ENCODE measurements around the gene KCNH6.

Gene KCNH6

GRCh38 chr17:63497708-63498483 is 25.3 kb upstream of the KCNH6 start:
- peaks cover 0 to 3% (median 0%) of the 10 kb centered on the region in 4 experiments for H3K36me3 ChIP-seq (ENCODE audit: control insufficient read depth in 4 of 4, insufficient read depth in 4 of 4, low read length in 3 of 4)
- ChIA-PET POLR2A (no interaction called here), CTCF (interaction anchor here (0.7 to 3.5 kb wide), 5 partner anchors 20 to 822 kb away, joined by 3 to 15 read pairs (median 4); no protein-coding TSS in a partner anchor)
- WGBS (ENCODE audit: insufficient coverage): 93% methylated on average over 15 of the region's 16 CpGs
- DNase-seq: peak; percentile 20 to 43 (median 39)
- no peak overlapping the region for H3K27ac ChIP-seq (ENCODE audit: insufficient read depth in 1 of 2, low read depth in 1 of 2, low read length in 2 of 2, poor library complexity in 1 of 2, severe bottlenecking in 2 of 2)
- no peak overlapping the region for H3K4me3 ChIP-seq (ENCODE audit: control insufficient read depth in 1 of 7, extremely low read depth in 1 of 7, insufficient read depth in 4 of 7, low read depth in 2 of 7, low read length in 6 of 7)
- H3K9me3 ChIP-seq (ENCODE audit: control extremely low read depth in 1 of 5, control insufficient read depth in 4 of 5, insufficient read depth in 2 of 5, low read depth in 1 of 5, low read length in 4 of 5): no peaks in the 10 kb centered on the region
- H3K27me3 ChIP-seq (replicated peaks in 2 of 5; ENCODE audit: control insufficient read depth in 4 of 5, insufficient read depth in 5 of 5, low read length in 4 of 5): peaks cover 0 to 5% (median 0%) of the 10 kb centered on the region in 5 experiments
- H3K4me1 ChIP-seq (ENCODE audit: control extremely low read depth in 1 of 4, control insufficient read depth in 4 of 4, insufficient read depth in 4 of 4, low read length in 3 of 4): peaks cover 0 to 3% (median 0%) of the 10 kb centered on the region in 4 experiments

GRCh38 chr17:63498626-63499195 is 24.4 kb upstream of the KCNH6 start:
- no peaks in the 10 kb centered on the region for H3K9me3 ChIP-seq (ENCODE audit: control extremely low read depth in 1 of 5, control insufficient read depth in 4 of 5, insufficient read depth in 2 of 5, low read depth in 1 of 5, low read length in 4 of 5)
- POLR2A ChIA-PET: no interaction called here
- H3K4me3 ChIP-seq (ENCODE audit: control insufficient read depth in 1 of 7, extremely low read depth in 1 of 7, insufficient read depth in 4 of 7, low read depth in 2 of 7, low read length in 6 of 7): no peak overlapping the region
- H3K27ac ChIP-seq (ENCODE audit: insufficient read depth in 1 of 2, low read depth in 1 of 2, low read length in 2 of 2, poor library complexity in 1 of 2, severe bottlenecking in 2 of 2): no peak overlapping the region
- peaks cover 0 to 5% (median 0%) of the 10 kb centered on the region in 5 experiments for H3K27me3 ChIP-seq (replicated peaks in 2 of 5; ENCODE audit: control insufficient read depth in 4 of 5, insufficient read depth in 5 of 5, low read length in 4 of 5)
- 97% methylated on average over 4 of the region's 9 CpGs for WGBS (ENCODE audit: insufficient coverage)
- H3K4me1 ChIP-seq (ENCODE audit: control extremely low read depth in 1 of 4, control insufficient read depth in 4 of 4, insufficient read depth in 4 of 4, low read length in 3 of 4): peaks cover 0 to 3% (median 0%) of the 10 kb centered on the region in 4 experiments
- CTCF ChIA-PET: interaction anchor here (0.7 to 1.4 kb wide), 4 partner anchors 46 to 823 kb away, joined by 3 to 6 read pairs (median 4); no protein-coding TSS in a partner anchor
- peaks cover 0 to 3% (median 0%) of the 10 kb centered on the region in 4 experiments for H3K36me3 ChIP-seq (ENCODE audit: control insufficient read depth in 4 of 4, insufficient read depth in 4 of 4, low read length in 3 of 4)
- DNase-seq: no peak

- peaks cover 0 to 3% (median 0%) of the 10 kb centered on the region in 4 experiments for H3K4me1 ChIP-seq (ENCODE audit: control extremely low read depth in 1 of 4, control insufficient read depth in 4 of 4, insufficient read depth in 4 of 4, low read length in 3 of 4)
- peaks cover 0 to 6% (median 3%) of the 10 kb centered on the region in 5 experiments for H3K9me3 ChIP-seq (ENCODE audit: control extremely low read depth in 1 of 5, control insufficient read depth in 4 of 5, insufficient read depth in 2 of 5, low read depth in 1 of 5, low read length in 4 of 5)
- H3K36me3 ChIP-seq (ENCODE audit: control insufficient read depth in 4 of 4, insufficient read depth in 4 of 4, low read length in 3 of 4): peaks cover 0 to 1% (median 0%) of the 10 kb centered on the region in 4 experiments
- 65% methylated on average over 13 of the region's 14 CpGs for WGBS (ENCODE audit: insufficient coverage)
- peaks cover 0 to 5% (median 0%) of the 10 kb centered on the region in 5 experiments for H3K27me3 ChIP-seq (replicated peaks in 2 of 5; ENCODE audit: control insufficient read depth in 4 of 5, insufficient read depth in 5 of 5, low read length in 4 of 5)
- H3K4me3 ChIP-seq (ENCODE audit: control insufficient read depth in 1 of 7, extremely low read depth in 1 of 7, insufficient read depth in 4 of 7, low read depth in 2 of 7, low read length in 6 of 7): no peak overlapping the region
- H3K27ac ChIP-seq (ENCODE audit: insufficient read depth in 1 of 2, low read depth in 1 of 2, low read length in 2 of 2, poor library complexity in 1 of 2, severe bottlenecking in 2 of 2): no peak overlapping the region
- DNase-seq: no peak
- ChIA-PET CTCF (interaction anchor here (1.1 kb wide), 1 partner anchor 21 kb away, joined by 3 read pairs; no protein-coding TSS in a partner anchor), POLR2A (no interaction called here)
Measured at GRCh38 chr17:63500543-63501390, 22.4 kb upstream of the KCNH6 start.

- no peak overlapping the region for H3K27ac ChIP-seq (ENCODE audit: insufficient read depth in 1 of 2, low read depth in 1 of 2, low read length in 2 of 2, poor library complexity in 1 of 2, severe bottlenecking in 2 of 2)
- H3K27me3 ChIP-seq (replicated peaks in 2 of 5; ENCODE audit: control insufficient read depth in 4 of 5, insufficient read depth in 5 of 5, low read length in 4 of 5): peaks cover 0 to 5% (median 0%) of the 10 kb centered on the region in 5 experiments
- H3K9me3 ChIP-seq (ENCODE audit: control extremely low read depth in 1 of 5, control insufficient read depth in 4 of 5, insufficient read depth in 2 of 5, low read depth in 1 of 5, low read length in 4 of 5): peaks cover 0 to 6% (median 3%) of the 10 kb centered on the region in 5 experiments
- ChIA-PET POLR2A (no interaction called here), CTCF (interaction anchor here (0.5 to 1.8 kb wide), 6 partner anchors 22 to 78 kb away, joined by 3 to 4 read pairs (median 3); no protein-coding TSS in a partner anchor)
- no peaks in the 10 kb centered on the region for H3K36me3 ChIP-seq (ENCODE audit: control insufficient read depth in 4 of 4, insufficient read depth in 4 of 4, low read length in 3 of 4)
- 100% methylated on average over 5 of the region's 8 CpGs for WGBS (ENCODE audit: insufficient coverage)
- no peak overlapping the region for H3K4me3 ChIP-seq (ENCODE audit: control insufficient read depth in 1 of 7, extremely low read depth in 1 of 7, insufficient read depth in 4 of 7, low read depth in 2 of 7, low read length in 6 of 7)
- DNase-seq: no peak
- H3K4me1 ChIP-seq (ENCODE audit: control extremely low read depth in 1 of 4, control insufficient read depth in 4 of 4, insufficient read depth in 4 of 4, low read length in 3 of 4): peaks cover 0 to 3% (median 0%) of the 10 kb centered on the region in 4 experiments
Measured at GRCh38 chr17:63503341-63503705, 19.8 kb upstream of the KCNH6 start.

GRCh38 chr17:63504261-63504660 is 18.9 kb upstream of the KCNH6 start:
- H3K9me3 ChIP-seq (ENCODE audit: control extremely low read depth in 1 of 5, control insufficient read depth in 4 of 5, insufficient read depth in 2 of 5, low read depth in 1 of 5, low read length in 4 of 5): peaks cover 0 to 6% (median 3%) of the 10 kb centered on the region in 5 experiments
- POLR2A ChIA-PET: no interaction called here
- H3K36me3 ChIP-seq (ENCODE audit: control insufficient read depth in 4 of 4, insufficient read depth in 4 of 4, low read length in 3 of 4): no peaks in the 10 kb centered on the region
- H3K27ac ChIP-seq (ENCODE audit: insufficient read depth in 1 of 2, low read depth in 1 of 2, low read length in 2 of 2, poor library complexity in 1 of 2, severe bottlenecking in 2 of 2): no peak overlapping the region
- H3K4me3 ChIP-seq (ENCODE audit: control insufficient read depth in 1 of 7, extremely low read depth in 1 of 7, insufficient read depth in 4 of 7, low read depth in 2 of 7, low read length in 6 of 7): no peak overlapping the region
- H3K27me3 ChIP-seq (replicated peaks in 2 of 5; ENCODE audit: control insufficient read depth in 4 of 5, insufficient read depth in 5 of 5, low read length in 4 of 5): peaks cover 0 to 5% (median 0%) of the 10 kb centered on the region in 5 experiments
- H3K4me1 ChIP-seq (ENCODE audit: control extremely low read depth in 1 of 4, control insufficient read depth in 4 of 4, insufficient read depth in 4 of 4, low read length in 3 of 4): peaks cover 0 to 3% (median 0%) of the 10 kb centered on the region in 4 experiments
- no peak for DNase-seq
- CTCF ChIA-PET: no interaction called here

- ChIA-PET POLR2A (no interaction called here), CTCF (interaction anchor here (1.3 kb wide), 1 partner anchor 24 kb away, joined by 5 read pairs; no protein-coding TSS in a partner anchor)
- peaks cover 0 to 5% (median 0%) of the 10 kb centered on the region in 5 experiments for H3K27me3 ChIP-seq (replicated peaks in 2 of 5; ENCODE audit: control insufficient read depth in 4 of 5, insufficient read depth in 5 of 5, low read length in 4 of 5)
- 87% methylated on average over 3 of the region's 9 CpGs for WGBS (ENCODE audit: insufficient coverage)
- H3K36me3 ChIP-seq (ENCODE audit: control insufficient read depth in 4 of 4, insufficient read depth in 4 of 4, low read length in 3 of 4): no peaks in the 10 kb centered on the region
- peaks cover 0 to 6% (median 3%) of the 10 kb centered on the region in 5 experiments for H3K9me3 ChIP-seq (ENCODE audit: control extremely low read depth in 1 of 5, control insufficient read depth in 4 of 5, insufficient read depth in 2 of 5, low read depth in 1 of 5, low read length in 4 of 5)
- H3K27ac ChIP-seq (ENCODE audit: insufficient read depth in 1 of 2, low read depth in 1 of 2, low read length in 2 of 2, poor library complexity in 1 of 2, severe bottlenecking in 2 of 2): no peak overlapping the region
- no peak overlapping the region for H3K4me3 ChIP-seq (ENCODE audit: control insufficient read depth in 1 of 7, extremely low read depth in 1 of 7, insufficient read depth in 4 of 7, low read depth in 2 of 7, low read length in 6 of 7)
- DNase-seq: no peak
- peaks cover 0 to 3% (median 0%) of the 10 kb centered on the region in 4 experiments for H3K4me1 ChIP-seq (ENCODE audit: control extremely low read depth in 1 of 4, control insufficient read depth in 4 of 4, insufficient read depth in 4 of 4, low read length in 3 of 4)
Measured at GRCh38 chr17:63505341-63505740, 17.8 kb upstream of the KCNH6 start.
